ENCODE results near the gene CAB39. TPM values are rescaled to one million over a fixed set of nuclear protein-coding genes. Genes with fewer than 3 reads are reported as not detected.
A peak's percentile ranks its signal among the peaks of the same experiment; 100 is the strongest.

CAB39 gene
- total RNA-seq, 1 donor from 2014 or later, result 62.9 TPM

GRCh38 chr2:230735884-230736283 lies 23.2 kb downstream of the CAB39 start:
- TF ChIP-seq CTCF (IDR thresholded peaks at IDR 0.05), result no peak

GRCh38 chr2:230737300-230737699 lies 24.7 kb downstream of the CAB39 start:
- DNase-seq (ENCODE audit: low spot score in 2 of 2), result no peak
- no peaks in the 10 kb centered on the region for H3K9me3 ChIP-seq
- peaks cover 13 to 21% of the 10 kb centered on the region in 2 donors for H3K4me1 ChIP-seq
- H3K27me3 ChIP-seq, result no peaks in the 10 kb centered on the region
- intact Hi-C loops (cut with DNase I), result no loop called here
- H3K4me3 ChIP-seq, result no peak overlapping the region
- no peak for TF ChIP-seq CTCF (IDR thresholded peaks at IDR 0.05)
- H3K36me3 ChIP-seq, result peaks cover 0 to 3% of the 10 kb centered on the region in 2 donors
- H3K27ac ChIP-seq, result peak overlapping the region; percentile 66 to 78

More at GRCh38 chr2:230735884-230736283, 23.2 kb downstream of the CAB39 start:
- H3K27ac ChIP-seq, result peak overlapping the region in 1 of 2 donors; percentile 42
- peaks cover 13 to 21% of the 10 kb centered on the region in 2 donors for H3K4me1 ChIP-seq
- H3K27me3 ChIP-seq, result no peaks in the 10 kb centered on the region
- H3K36me3 ChIP-seq, result peaks cover 0 to 3% of the 10 kb centered on the region in 2 donors
- no peak for DNase-seq (ENCODE audit: low spot score in 2 of 2)
- H3K4me3 ChIP-seq, result no peak overlapping the region
- intact Hi-C loops (cut with DNase I), result no loop called here
- no peaks in the 10 kb centered on the region for H3K9me3 ChIP-seq

- Histone ChIP-seq H3K9me3 (no peaks in the 10 kb centered on the region), H3K27ac (peak overlapping the region; percentile 66 to 78), H3K4me1 (peaks cover 13 to 18% of the 10 kb centered on the region in 2 donors), H3K36me3 (peaks cover 0 to 3% of the 10 kb centered on the region in 2 donors), H3K27me3 (no peaks in the 10 kb centered on the region), H3K4me3 (peak overlapping the region; percentile 7 to 19)
- no peak for TF ChIP-seq CTCF (IDR thresholded peaks at IDR 0.05)
- DNase-seq (ENCODE audit: low spot score in 2 of 2), result no peak
- intact Hi-C loops (cut with DNase I), result no loop called here
Observed at GRCh38 chr2:230737791-230738226, 25.2 kb downstream of the CAB39 start.

- H3K9me3 ChIP-seq, result no peaks in the 10 kb centered on the region
- no peak for TF ChIP-seq CTCF (IDR thresholded peaks at IDR 0.05)
- peak overlapping the region; percentile 66 to 78 for H3K27ac ChIP-seq
- no peak for DNase-seq (ENCODE audit: low spot score in 2 of 2)
- intact Hi-C loops (cut with DNase I), result no loop called here
- peaks cover 0 to 3% of the 10 kb centered on the region in 2 donors for H3K36me3 ChIP-seq
- H3K27me3 ChIP-seq, result no peaks in the 10 kb centered on the region
- peaks cover 13 to 14% of the 10 kb centered on the region in 2 donors for H3K4me1 ChIP-seq
- peak overlapping the region; percentile 8 to 19 for H3K4me3 ChIP-seq
Observed at GRCh38 chr2:230738391-230738811, 25.8 kb downstream of the CAB39 start.

GRCh38 chr2:230738924-230739323 lies 26.3 kb downstream of the CAB39 start:
- H3K4me1 ChIP-seq, result peaks cover 13 to 14% of the 10 kb centered on the region in 2 donors
- intact Hi-C loops (cut with DNase I), result no loop called here

More at GRCh38 chr2:230738924-230739323, 26.3 kb downstream of the CAB39 start:
- Histone ChIP-seq H3K9me3 (no peaks in the 10 kb centered on the region), H3K4me3 (peak overlapping the region; percentile 8 to 19), H3K27me3 (no peaks in the 10 kb centered on the region), H3K27ac (peak overlapping the region; percentile 66 to 78), H3K36me3 (peaks cover 0 to 3% of the 10 kb centered on the region in 2 donors)
- no peak for DNase-seq (ENCODE audit: low spot score in 2 of 2)
- no peak for TF ChIP-seq CTCF (IDR thresholded peaks at IDR 0.05)

Measured in ascending aorta (tissue), 2 donors.